MCF 10A (cell line): ENCODE measurements around the gene BPGM. TPM values are rescaled to one million over a fixed set of nuclear protein-coding genes. Genes with fewer than 3 reads are reported as not detected.

Experiments used
- BruUV-seq: library from RNA; stranded (reverse); fragments of 400-500 nt; replicated peaks from 2 replicates; lab custom pipeline; 2021; lab: Mats Ljungman, UMichigan
- CTCF ChIA-PET: fragments of 300-600 bp; sonication (Branson Sonifier 250); formaldehyde crosslinking; extraction: SDS; loops from one replicate; lab custom pipeline; 2021; ENCODE audit warnings: antibody characterized with exemption, inconsistent platforms; lab: Yijun Ruan, JAX
- POLR2A ChIA-PET: fragments of 300-600, 350-650 bp; sonication (Branson Sonifier 250); formaldehyde crosslinking; extraction: SDS; loops from one replicate; lab custom pipeline; 2020; ENCODE audit warnings: antibody characterized with exemption, inconsistent platforms; lab: Yijun Ruan, JAX
- DNase-seq: peaks from one replicate; pipeline ENCODE4 v3.0.0-alpha.2; 2018; ENCODE audit not compliant: unreplicated experiment
- H3K27ac Mint-ChIP-seq: one replicate; pipeline ENCODE4 v1.8.0; 2022; ENCODE audit warnings: mild to moderate bottlenecking, low read depth, mixed read lengths; ENCODE audit not compliant: unreplicated experiment
- H3K27me3 Mint-ChIP-seq: one replicate; pipeline ENCODE4 v1.8.0; 2022; ENCODE audit warnings: mixed read lengths; ENCODE audit not compliant: insufficient read depth, unreplicated experiment
- H3K36me3 Mint-ChIP-seq: one replicate; pipeline ENCODE4 v1.8.0; 2022; ENCODE audit warnings: mild to moderate bottlenecking, moderate library complexity, mixed read lengths; ENCODE audit not compliant: insufficient read depth, unreplicated experiment
- H3K4me1 Mint-ChIP-seq: one replicate; pipeline ENCODE4 v1.8.0; 2022; ENCODE audit warnings: mixed read lengths; ENCODE audit not compliant: insufficient read depth, unreplicated experiment
- H3K4me3 Mint-ChIP-seq: one replicate; pipeline ENCODE4 v1.8.0; 2022; ENCODE audit warnings: mild to moderate bottlenecking, moderate library complexity, mixed read lengths; ENCODE audit not compliant: unreplicated experiment
- H3K9me3 Mint-ChIP-seq: one replicate; pipeline ENCODE4 v1.8.0; 2022; ENCODE audit warnings: mixed read lengths; ENCODE audit not compliant: unreplicated experiment
- CTCF ChIP-seq: fragments of 200-600 bp; IDR thresholded peaks from one replicate; pipeline ENCODE4 v1.8.0; 2022; ENCODE audit warnings: antibody characterized with exemption, mild to moderate bottlenecking; ENCODE audit not compliant: unreplicated experiment
- intact Hi-C: fragments of 100-400 bp; cut with micrococcal nuclease; formaldehyde crosslinking; loops from 2 replicates; pipeline ENCODE4 v1.14.1; 2022
- total RNA-seq: library from RNA; stranded (reverse); gene quantifications from 2 replicates; pipeline ENCODE4 v1.2.3, GENCODE V29; 2022

The BPGM gene
- total RNA-seq, 1 experiment from 2014 or later = 8.2 TPM

- H3K36me3 Mint-ChIP-seq = no peaks in the 10 kb centered on the region
- H3K4me1 Mint-ChIP-seq = no peaks in the 10 kb centered on the region
- H3K27ac Mint-ChIP-seq = no peak overlapping the region
- ChIA-PET POLR2A (no interaction called here), CTCF (interaction anchor here (0.5 to 1.6 kb wide), 2 partner anchors 21 to 230 kb away, joined by 3 to 4 read pairs; no protein-coding TSS in a partner anchor)
- H3K9me3 Mint-ChIP-seq = no peaks in the 10 kb centered on the region
- intact Hi-C loops = no loop called here
- BruUV-seq = no TSS peak
- no peak for TF ChIP-seq CTCF
- DNase-seq = no peak
- H3K4me3 Mint-ChIP-seq = no peak overlapping the region
- H3K27me3 Mint-ChIP-seq = no peaks in the 10 kb centered on the region
These were observed 64.4 kb downstream of the BPGM start for GRCh38 chr7:134710854-134711624.

GRCh38 chr7:134712196-134712595, 65.5 kb downstream of the BPGM start:
- H3K27me3 Mint-ChIP-seq = no peaks in the 10 kb centered on the region
- no peaks in the 10 kb centered on the region for H3K9me3 Mint-ChIP-seq
- intact Hi-C loops = no loop called here
- H3K27ac Mint-ChIP-seq = no peak overlapping the region
- no peak for DNase-seq
- TF ChIP-seq CTCF = no peak
- no peak overlapping the region for H3K4me3 Mint-ChIP-seq
- no TSS peak for BruUV-seq
- POLR2A ChIA-PET = no interaction called here
- CTCF ChIA-PET = no interaction called here
- H3K4me1 Mint-ChIP-seq = no peaks in the 10 kb centered on the region
- no peaks in the 10 kb centered on the region for H3K36me3 Mint-ChIP-seq

GRCh38 chr7:134714470-134715205, 68.0 kb downstream of the BPGM start:
- no peak for DNase-seq
- intact Hi-C loops = no loop called here
- Mint-ChIP-seq H3K27me3 (no peaks in the 10 kb centered on the region), H3K36me3 (no peaks in the 10 kb centered on the region), H3K27ac (no peak overlapping the region), H3K9me3 (no peaks in the 10 kb centered on the region), H3K4me3 (no peak overlapping the region), H3K4me1 (no peaks in the 10 kb centered on the region)
- POLR2A ChIA-PET = interaction anchor here (0.6 kb wide), 1 partner anchor 18 kb away, joined by 3 read pairs; no protein-coding TSS in a partner anchor
- CTCF ChIA-PET = interaction anchor here (1.4 kb wide), 1 partner anchor 10 kb away, joined by 5 read pairs; no protein-coding TSS in a partner anchor
- no peak for TF ChIP-seq CTCF
- BruUV-seq = no TSS peak
